ENCODE data around the gene TGFBR2. TPM values are rescaled to one million over a fixed set of nuclear protein-coding genes. Genes with fewer than 3 reads are reported as not detected.

TGFBR2 gene
- total RNA-seq, 1 donor from 2014 or later, result 26.1 TPM

GRCh38 chr3:30720586-30721313 is 114.3 kb downstream of the TGFBR2 start:
- H3K9me3 Mint-ChIP-seq, result peaks cover 5% of the 10 kb centered on the region

GRCh38 chr3:30721314-30721634 is 114.9 kb downstream of the TGFBR2 start:
- H3K4me1 Mint-ChIP-seq (ENCODE audit: unreplicated experiment), result peaks cover 4% of the 10 kb centered on the region
- no peak overlapping the region for H3K4me3 Mint-ChIP-seq
- H3K27ac Mint-ChIP-seq, result no peak overlapping the region
- no peaks in the 10 kb centered on the region for H3K27me3 Mint-ChIP-seq
- H3K9me3 Mint-ChIP-seq, result peaks cover 5% of the 10 kb centered on the region
- DNase-seq (ENCODE audit: extremely low spot score, unreplicated experiment), result no peak
- no peaks in the 10 kb centered on the region for H3K36me3 Mint-ChIP-seq
- no peak for TF ChIP-seq CTCF (conservative IDR thresholded peaks at IDR 0.05)

More at GRCh38 chr3:30720586-30721313, 114.3 kb downstream of the TGFBR2 start:
- H3K36me3 Mint-ChIP-seq, result no peaks in the 10 kb centered on the region
- H3K4me1 Mint-ChIP-seq (ENCODE audit: unreplicated experiment), result peaks cover 4% of the 10 kb centered on the region
- no peak overlapping the region for H3K27ac Mint-ChIP-seq
- no peak for DNase-seq (ENCODE audit: extremely low spot score, unreplicated experiment)
- TF ChIP-seq CTCF (conservative IDR thresholded peaks at IDR 0.05), result no peak
- no peak overlapping the region for H3K4me3 Mint-ChIP-seq
- H3K27me3 Mint-ChIP-seq, result no peaks in the 10 kb centered on the region

- H3K27me3 Mint-ChIP-seq, result no peaks in the 10 kb centered on the region
- DNase-seq (ENCODE audit: extremely low spot score, unreplicated experiment), result no peak
- H3K36me3 Mint-ChIP-seq, result no peaks in the 10 kb centered on the region
- peaks cover 5% of the 10 kb centered on the region for H3K9me3 Mint-ChIP-seq
- H3K4me3 Mint-ChIP-seq, result no peak overlapping the region
- H3K4me1 Mint-ChIP-seq (ENCODE audit: unreplicated experiment), result peaks cover 4% of the 10 kb centered on the region
- no peak for TF ChIP-seq CTCF (conservative IDR thresholded peaks at IDR 0.05)
- no peak overlapping the region for H3K27ac Mint-ChIP-seq
Measured at GRCh38 chr3:30723211-30723610, 116.8 kb downstream of the TGFBR2 start.

- H3K36me3 Mint-ChIP-seq, result no peaks in the 10 kb centered on the region
- no peak overlapping the region for H3K4me3 Mint-ChIP-seq
- no peak for DNase-seq (ENCODE audit: extremely low spot score, unreplicated experiment)
- H3K27ac Mint-ChIP-seq, result no peak overlapping the region
- H3K9me3 Mint-ChIP-seq, result peaks cover 5% of the 10 kb centered on the region
- peaks cover 4% of the 10 kb centered on the region for H3K4me1 Mint-ChIP-seq (ENCODE audit: unreplicated experiment)
- TF ChIP-seq CTCF (conservative IDR thresholded peaks at IDR 0.05), result no peak
- no peaks in the 10 kb centered on the region for H3K27me3 Mint-ChIP-seq
Measured at GRCh38 chr3:30724863-30725262, 118.5 kb downstream of the TGFBR2 start.

- no peak for TF ChIP-seq CTCF (conservative IDR thresholded peaks at IDR 0.05)
- H3K27ac Mint-ChIP-seq, result no peak overlapping the region
- no peaks in the 10 kb centered on the region for H3K9me3 Mint-ChIP-seq
- no peak for DNase-seq (ENCODE audit: extremely low spot score, unreplicated experiment)
- H3K4me3 Mint-ChIP-seq, result no peak overlapping the region
- no peaks in the 10 kb centered on the region for H3K36me3 Mint-ChIP-seq
- H3K27me3 Mint-ChIP-seq, result no peaks in the 10 kb centered on the region
- H3K4me1 Mint-ChIP-seq (ENCODE audit: unreplicated experiment), result no peaks in the 10 kb centered on the region
Measured at GRCh38 chr3:30728143-30728542, 121.7 kb downstream of the TGFBR2 start.
